GM12874 (cell line): ENCODE results near the gene KRT25.

Experiments
- TF ChIP-seq, protein P1 (sequence below): IDR thresholded peaks from 2 replicates; pipeline ENCODE4 v1.5.1; 2011; ENCODE audit warnings: low read depth, mild to moderate bottlenecking, control low read depth, low read length, moderate library complexity; ENCODE audit not compliant: insufficient read depth

Gene KRT25

DNA sequence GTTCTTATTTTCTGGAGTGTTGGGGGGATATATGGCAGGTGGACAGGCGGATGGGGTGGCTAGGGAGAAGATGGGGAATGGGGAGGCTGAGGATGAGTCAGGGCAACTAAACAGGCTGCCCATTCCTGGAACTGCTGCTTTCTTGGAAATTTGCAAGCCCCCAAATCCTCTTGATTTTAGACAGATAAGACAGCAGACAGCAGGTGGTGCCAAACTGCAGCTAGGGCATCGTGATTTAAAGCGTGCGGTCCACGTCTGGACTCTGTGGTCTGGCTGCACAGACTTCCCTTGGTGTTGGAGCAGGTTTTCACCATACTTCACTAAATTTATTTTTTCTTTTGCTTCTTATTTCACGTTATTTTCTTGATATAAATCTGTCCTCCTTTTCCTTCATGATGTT lies 40.7 kb downstream of the KRT25 start:
- TF ChIP-seq, protein P1, sequence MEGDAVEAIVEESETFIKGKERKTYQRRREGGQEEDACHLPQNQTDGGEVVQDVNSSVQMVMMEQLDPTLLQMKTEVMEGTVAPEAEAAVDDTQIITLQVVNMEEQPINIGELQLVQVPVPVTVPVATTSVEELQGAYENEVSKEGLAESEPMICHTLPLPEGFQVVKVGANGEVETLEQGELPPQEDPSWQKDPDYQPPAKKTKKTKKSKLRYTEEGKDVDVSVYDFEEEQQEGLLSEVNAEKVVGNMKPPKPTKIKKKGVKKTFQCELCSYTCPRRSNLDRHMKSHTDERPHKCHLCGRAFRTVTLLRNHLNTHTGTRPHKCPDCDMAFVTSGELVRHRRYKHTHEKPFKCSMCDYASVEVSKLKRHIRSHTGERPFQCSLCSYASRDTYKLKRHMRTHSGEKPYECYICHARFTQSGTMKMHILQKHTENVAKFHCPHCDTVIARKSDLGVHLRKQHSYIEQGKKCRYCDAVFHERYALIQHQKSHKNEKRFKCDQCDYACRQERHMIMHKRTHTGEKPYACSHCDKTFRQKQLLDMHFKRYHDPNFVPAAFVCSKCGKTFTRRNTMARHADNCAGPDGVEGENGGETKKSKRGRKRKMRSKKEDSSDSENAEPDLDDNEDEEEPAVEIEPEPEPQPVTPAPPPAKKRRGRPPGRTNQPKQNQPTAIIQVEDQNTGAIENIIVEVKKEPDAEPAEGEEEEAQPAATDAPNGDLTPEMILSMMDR = no peak

DNA sequence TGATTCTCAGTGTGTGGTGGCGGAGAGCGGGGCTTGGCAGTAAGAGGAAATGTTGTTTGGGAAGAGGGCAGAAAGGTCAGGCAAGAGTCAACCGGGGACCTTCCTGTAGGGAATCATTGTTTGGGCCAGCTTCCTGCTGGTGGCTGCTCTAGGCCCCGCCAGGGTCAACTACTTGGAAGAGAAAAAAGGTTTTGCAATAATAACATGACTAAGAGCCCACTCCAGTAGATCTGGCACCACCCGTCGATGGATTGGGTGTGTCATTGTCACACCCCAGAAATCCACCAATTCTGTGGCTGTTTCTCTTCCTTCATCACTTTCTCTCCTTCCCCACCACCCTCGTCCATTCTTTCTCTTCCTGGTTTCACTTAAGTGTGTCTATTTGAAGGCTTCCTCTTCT lies 47.4 kb downstream of the KRT25 start:
- TF ChIP-seq, protein P1 = no peak

GRCh38 chr17:40705584-40705983 lies 49.5 kb downstream of the KRT25 start:
- TF ChIP-seq, protein P1 = no peak

GRCh38 chr17:40703652-40704051 lies 51.5 kb downstream of the KRT25 start, which contains the start of gene KRT24:
TSS of gene KRT24 (minus strand) at chr17:40703752. CDS start at chr17:40703693, 59 bp downstream.
- TF ChIP-seq, protein P1 = no peak

- TF ChIP-seq, protein P1 = no peak
Measured at GRCh38 chr17:40702271-40702670, 52.9 kb downstream of the KRT25 start.

GRCh38 chr17:40699853-40700252 lies 55.3 kb downstream of the KRT25 start:
- TF ChIP-seq, protein P1 = no peak

GRCh38 chr17:40699371-40699770 lies 55.8 kb downstream of the KRT25 start:
- TF ChIP-seq, protein P1 = no peak
